Mesendoderm (in vitro differentiated cells): ENCODE measurements around the gene LRRC32.
A peak's percentile ranks its signal among the peaks of the same experiment; 100 is the strongest.
"Not testable (repeated sequence)": the region's sequence is repeated elsewhere in the genome, so short reads cannot be mapped to it uniquely, and the experiment has no call there.

ENCODE experiments used
- DNase-seq: peaks from one replicate; pipeline ENCODE4 v3.0.0; 2013
- H2AK5ac ChIP-seq: 2 replicates; pipeline ENCODE4 v1.6.1; 2013; ENCODE audit warnings: low read length, inconsistent platforms
- H2BK120ac ChIP-seq: 2 replicates; pipeline ENCODE4 v1.6.1; 2013; ENCODE audit warnings: low read depth, mild to moderate bottlenecking, low read length, moderate library complexity, mixed read lengths
- H2BK15ac ChIP-seq: replicated peaks from 2 replicates; pipeline ENCODE4 v1.6.1; 2013; ENCODE audit warnings: low read depth, mild to moderate bottlenecking, moderate library complexity
- H2BK5ac ChIP-seq: 2 replicates; pipeline ENCODE4 v1.6.1; 2013; ENCODE audit warnings: low read length, inconsistent platforms
- H3K18ac ChIP-seq: 2 replicates; pipeline ENCODE4 v1.6.1; 2013; ENCODE audit warnings: mild to moderate bottlenecking, low read length, mixed read lengths
- H3K23ac ChIP-seq: one replicate; pipeline ENCODE4 v1.6.1; 2013; ENCODE audit warnings: low read length
- H3K27ac ChIP-seq: 2 replicates; pipeline ENCODE4 v1.5.1; 2013; ENCODE audit warnings: low read depth, mild to moderate bottlenecking, inconsistent platforms, low read length, moderate library complexity
- H3K27me3 ChIP-seq: 2 replicates; pipeline ENCODE4 v1.6.1; 2013; ENCODE audit warnings: low read length, control low read depth, mild to moderate bottlenecking, inconsistent platforms; ENCODE audit not compliant: insufficient read depth, poor library complexity
- H3K36me3 ChIP-seq: 2 replicates; pipeline ENCODE4 v1.6.1; 2013; ENCODE audit warnings: low read length, inconsistent platforms; ENCODE audit not compliant: control insufficient read depth, insufficient read depth
- H3K4ac ChIP-seq: one replicate; pipeline ENCODE4 v1.6.1; 2013; ENCODE audit warnings: low read depth, mild to moderate bottlenecking, low read length, moderate library complexity
- H3K4me1 ChIP-seq: 2 replicates; pipeline ENCODE4 v1.6.1; 2013; ENCODE audit warnings: low read depth, low read length, inconsistent platforms; ENCODE audit not compliant: control insufficient read depth
- H3K4me2 ChIP-seq: 2 replicates; pipeline ENCODE4 v1.6.1; 2013; ENCODE audit warnings: low read length
- H3K4me3 ChIP-seq: 2 replicates; pipeline ENCODE4 v1.5.1; 2013; ENCODE audit warnings: mild to moderate bottlenecking, low read length
- H3K56ac ChIP-seq: one replicate; pipeline ENCODE4 v1.6.1; 2013; ENCODE audit warnings: low read length
- H3K79me1 ChIP-seq: 2 replicates; pipeline ENCODE4 v1.6.1; 2013; ENCODE audit warnings: low read length, inconsistent platforms
- H3K79me2 ChIP-seq: 2 replicates; pipeline ENCODE4 v1.6.1; 2013; ENCODE audit warnings: mild to moderate bottlenecking, low read length; ENCODE audit not compliant: control insufficient read depth, insufficient read depth
- H3K9ac ChIP-seq: 2 replicates; pipeline ENCODE4 v1.6.1; 2013; ENCODE audit warnings: low read length, inconsistent platforms
- H4K5ac ChIP-seq: one replicate; pipeline ENCODE4 v1.6.1; 2013; ENCODE audit warnings: low read length
- H4K8ac ChIP-seq: one replicate; pipeline ENCODE4 v1.6.1; 2013; ENCODE audit warnings: low read depth, mild to moderate bottlenecking, control low read depth, low read length, moderate library complexity
- WGBS: extraction: QIAGEN DNeasy Blood & Tissue Kit; methylation state at CpG from one replicate; pipeline ENCODE4 v1.1.7; 2013; ENCODE audit warnings: low lambda C conversion rate, missing lambda C conversion rate; ENCODE audit not compliant: insufficient coverage; ENCODE audit errors: extremely low coverage; 5-methylcytosine and 5-hydroxymethylcytosine counted together

Gene LRRC32

DNA sequence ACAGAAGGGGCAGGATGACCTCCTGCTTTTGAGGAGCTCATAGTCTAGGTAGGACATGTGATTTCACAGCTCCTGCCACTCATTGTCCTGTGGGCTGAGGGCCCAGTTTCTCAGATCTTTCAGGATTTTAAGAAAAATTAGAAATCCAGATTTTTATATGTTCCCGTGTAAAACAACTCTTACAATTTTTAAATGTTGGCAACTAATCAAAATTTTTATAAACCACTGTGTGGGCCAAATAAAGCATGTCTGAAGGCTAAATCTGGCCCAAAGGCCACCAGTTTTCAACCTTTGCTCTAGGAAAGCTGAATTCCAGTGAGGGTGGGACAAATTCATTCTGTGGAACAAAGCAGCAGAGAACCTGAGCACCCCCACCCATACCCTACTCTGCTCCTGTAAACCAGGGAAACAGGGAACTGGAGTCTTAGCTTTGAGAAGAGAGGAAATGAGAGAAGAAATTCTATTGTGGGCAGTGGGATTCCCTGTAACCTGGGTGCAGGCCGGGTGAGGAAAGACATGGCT is 20.6 kb downstream of the LRRC32 start:
- Histone ChIP-seq H2BK15ac (no peak overlapping the region), H4K5ac (no peak overlapping the region), H3K18ac (no peak overlapping the region), H3K4ac (no peak overlapping the region), H3K23ac (no peak overlapping the region), H2BK5ac (no peak overlapping the region), H3K79me1 (no peaks in the 10 kb centered on the region), H3K9ac (no peak overlapping the region), H3K27me3 (no peaks in the 10 kb centered on the region), H3K4me1 (peaks cover 1% of the 10 kb centered on the region), H3K79me2 (no peaks in the 10 kb centered on the region), H4K8ac (no peak overlapping the region), H2AK5ac (no peak overlapping the region), H3K56ac (no peak overlapping the region), H3K27ac (no peak overlapping the region), H3K36me3 (no peaks in the 10 kb centered on the region), H2BK120ac (no peak overlapping the region), H3K4me2 (no peak overlapping the region), H3K4me3 (no peak overlapping the region)
- WGBS, result no CpG with 5 or more reads among the region's 2 CpGs
- DNase-seq, result no peak

DNA sequence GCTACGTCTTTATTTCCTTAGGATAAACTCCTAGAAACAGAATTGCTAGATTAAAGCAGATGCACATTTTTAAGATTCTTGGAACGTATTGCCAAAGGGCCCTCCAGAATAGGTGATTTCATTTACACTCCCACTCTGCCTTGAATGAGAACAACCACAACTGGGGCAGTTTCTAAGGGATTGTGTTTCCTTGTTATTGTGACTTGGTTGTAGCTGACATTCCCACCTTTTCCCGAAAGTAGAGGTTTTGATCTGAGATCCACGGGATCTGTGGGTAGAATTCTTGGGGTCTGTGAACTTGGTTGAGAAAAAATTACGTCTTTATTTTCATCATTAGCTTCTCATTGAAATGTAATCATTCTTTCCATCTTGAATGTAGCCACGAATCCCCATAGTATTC is 21.5 kb downstream of the LRRC32 start:
- Histone ChIP-seq H3K9ac (no peak overlapping the region), H2BK120ac (no peak overlapping the region), H2AK5ac (no peak overlapping the region), H4K5ac (no peak overlapping the region), H3K4me3 (no peak overlapping the region), H3K23ac (no peak overlapping the region), H3K27me3 (no peaks in the 10 kb centered on the region), H3K79me1 (no peaks in the 10 kb centered on the region), H3K36me3 (no peaks in the 10 kb centered on the region), H4K8ac (no peak overlapping the region), H3K56ac (no peak overlapping the region), H2BK5ac (no peak overlapping the region), H3K4me1 (no peaks in the 10 kb centered on the region), H3K27ac (no peak overlapping the region), H3K18ac (no peak overlapping the region), H3K4me2 (no peak overlapping the region), H3K4ac (no peak overlapping the region), H3K79me2 (no peaks in the 10 kb centered on the region), H2BK15ac (no peak overlapping the region)
- WGBS, result no CpG with 5 or more reads among the region's 6 CpGs
- DNase-seq, result no peak

DNA sequence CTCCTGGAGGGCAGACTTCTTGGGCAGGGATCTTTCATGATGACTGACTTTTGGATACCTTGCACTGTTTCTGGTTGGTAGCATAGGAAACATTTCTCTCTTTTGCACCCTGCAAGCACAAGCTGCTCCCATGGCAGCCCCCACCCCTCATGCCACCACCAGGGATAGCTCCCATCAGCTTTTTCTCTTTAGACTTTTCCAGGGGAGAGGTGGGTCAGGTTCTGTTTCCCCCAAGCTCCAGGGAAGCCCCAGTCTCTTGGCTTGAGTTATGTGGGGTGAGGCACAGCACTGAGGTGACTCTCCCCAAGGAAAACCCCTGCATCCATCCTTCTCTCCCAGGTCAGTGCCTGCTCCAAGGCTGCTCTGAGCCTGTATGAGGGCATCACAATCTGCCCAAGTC is 22.5 kb downstream of the LRRC32 start:
- Histone ChIP-seq H3K79me2 (no peaks in the 10 kb centered on the region), H4K8ac (no peak overlapping the region), H3K4me1 (no peaks in the 10 kb centered on the region), H3K56ac (no peak overlapping the region), H3K23ac (no peak overlapping the region), H3K4me2 (no peak overlapping the region), H3K4ac (no peak overlapping the region), H3K18ac (no peak overlapping the region), H3K79me1 (no peaks in the 10 kb centered on the region), H3K27ac (no peak overlapping the region), H2BK5ac (no peak overlapping the region), H2AK5ac (no peak overlapping the region), H3K4me3 (no peak overlapping the region), H3K36me3 (no peaks in the 10 kb centered on the region), H2BK15ac (no peak overlapping the region), H3K27me3 (no peaks in the 10 kb centered on the region), H2BK120ac (no peak overlapping the region), H4K5ac (no peak overlapping the region), H3K9ac (no peak overlapping the region)
- no peak for DNase-seq

DNA sequence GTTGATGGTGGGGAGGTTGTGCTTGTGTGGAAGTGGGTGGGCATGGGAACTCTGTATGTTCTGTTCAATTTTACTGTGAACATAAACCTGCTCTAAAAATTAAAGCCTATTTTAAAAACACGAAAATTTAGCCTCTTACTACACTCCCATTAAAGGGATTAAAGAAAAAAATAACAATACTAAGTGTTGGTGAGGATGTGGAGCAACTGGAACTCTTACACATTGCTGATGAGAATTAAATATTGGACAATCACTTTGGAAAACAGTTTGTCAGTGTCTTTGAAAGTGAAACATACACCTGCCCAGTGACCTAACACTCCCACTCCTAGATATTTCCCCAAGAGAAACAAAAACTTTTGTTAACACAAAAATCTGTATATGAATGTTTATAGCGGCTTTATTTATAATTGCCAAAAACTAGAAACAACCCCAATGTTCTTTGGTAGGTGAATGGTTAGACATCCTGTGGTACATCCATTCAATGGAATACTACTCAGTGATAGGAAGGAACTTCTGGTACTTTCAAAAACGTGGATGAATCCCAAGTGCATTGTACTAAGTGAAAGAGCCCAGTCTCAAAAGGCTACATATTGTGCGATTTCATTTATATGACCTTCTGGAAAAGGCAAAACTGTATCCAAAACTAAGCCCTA is 23.5 kb downstream of the LRRC32 start:
- no peak overlapping the region for H3K4me2 ChIP-seq
- no peak overlapping the region for H3K4me3 ChIP-seq
- no peak for DNase-seq
- WGBS, result no CpG with 5 or more reads among the region's 4 CpGs
- H3K4ac ChIP-seq, result no peak overlapping the region
- no peak overlapping the region for H3K18ac ChIP-seq
- no peak overlapping the region for H2BK15ac ChIP-seq
- H3K4me1 ChIP-seq, result no peaks in the 10 kb centered on the region
- H2BK5ac ChIP-seq, result no peak overlapping the region
- no peak overlapping the region for H3K23ac ChIP-seq
- H3K9ac ChIP-seq, result no peak overlapping the region
- H3K36me3 ChIP-seq, result no peaks in the 10 kb centered on the region
- no peaks in the 10 kb centered on the region for H3K79me1 ChIP-seq
- H3K79me2 ChIP-seq, result no peaks in the 10 kb centered on the region
- no peak overlapping the region for H2BK120ac ChIP-seq
- H3K27me3 ChIP-seq, result no peaks in the 10 kb centered on the region
- no peak overlapping the region for H3K27ac ChIP-seq
- H2AK5ac ChIP-seq, result no peak overlapping the region
- H4K5ac ChIP-seq, result no peak overlapping the region
- no peak overlapping the region for H3K56ac ChIP-seq
- no peak overlapping the region for H4K8ac ChIP-seq

DNA sequence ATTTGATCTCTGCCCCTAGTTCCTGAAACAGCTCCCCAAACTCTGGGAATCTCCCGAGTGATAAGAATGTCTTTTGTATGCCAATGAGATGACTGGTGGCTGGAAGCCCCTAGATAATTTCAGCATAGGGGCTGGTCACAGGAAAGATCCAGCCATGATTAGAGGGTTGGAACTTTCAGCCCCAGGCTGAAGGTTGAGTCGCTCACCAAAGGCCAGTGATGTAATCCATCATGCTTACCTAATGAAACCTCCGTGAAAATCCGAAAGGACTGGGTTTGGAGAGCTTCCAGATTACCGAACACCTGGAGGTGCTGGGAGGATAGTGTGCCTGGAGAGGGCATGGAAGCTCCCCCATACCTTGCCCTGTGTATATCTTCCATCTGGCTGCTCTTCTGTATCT is 26.0 kb downstream of the LRRC32 start:
- no peaks in the 10 kb centered on the region for H3K79me2 ChIP-seq
- no peaks in the 10 kb centered on the region for H3K4me1 ChIP-seq
- no peak overlapping the region for H3K56ac ChIP-seq
- H3K18ac ChIP-seq, result no peak overlapping the region
- no peak overlapping the region for H2BK120ac ChIP-seq
- no peaks in the 10 kb centered on the region for H3K79me1 ChIP-seq
- no peak overlapping the region for H3K23ac ChIP-seq
- no peaks in the 10 kb centered on the region for H3K27me3 ChIP-seq
- H3K27ac ChIP-seq, result no peak overlapping the region
- no peak overlapping the region for H3K4me3 ChIP-seq
- no peak overlapping the region for H2BK5ac ChIP-seq
- DNase-seq, result peak; percentile 75
- no peaks in the 10 kb centered on the region for H3K36me3 ChIP-seq
- H4K8ac ChIP-seq, result no peak overlapping the region
- no peak overlapping the region for H3K4me2 ChIP-seq
- no peak overlapping the region for H2AK5ac ChIP-seq
- no CpG with 5 or more reads among the region's 5 CpGs for WGBS
- H3K4ac ChIP-seq, result no peak overlapping the region
- H4K5ac ChIP-seq, result no peak overlapping the region
- H3K9ac ChIP-seq, result no peak overlapping the region
- H2BK15ac ChIP-seq, result no peak overlapping the region

DNA sequence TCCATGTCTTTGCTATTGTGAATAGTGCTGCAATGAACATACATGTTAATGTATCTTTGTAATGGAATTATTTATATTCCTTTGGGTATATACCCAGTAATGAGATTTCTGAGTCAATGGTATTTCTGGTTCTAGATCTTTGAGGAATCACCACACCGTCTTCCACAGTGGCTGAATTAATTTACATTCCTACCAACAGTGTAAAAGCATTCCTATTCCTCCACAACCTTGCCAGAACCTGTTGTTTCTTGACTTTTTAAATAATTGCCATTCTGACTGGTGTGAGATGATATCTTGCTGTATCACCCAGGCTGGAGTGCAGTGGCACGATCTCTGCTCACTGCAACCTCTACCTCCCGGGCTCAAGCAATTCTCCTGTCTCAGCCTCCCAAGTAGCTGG is 26.8 kb downstream of the LRRC32 start:
- DNase-seq, H3K79me2 ChIP-seq, H2BK15ac ChIP-seq, H2BK5ac ChIP-seq, H3K27ac ChIP-seq, H3K4me2 ChIP-seq, H3K36me3 ChIP-seq, H3K4ac ChIP-seq, H4K8ac ChIP-seq, H2AK5ac ChIP-seq, H4K5ac ChIP-seq, H3K79me1 ChIP-seq, H2BK120ac ChIP-seq, H3K18ac ChIP-seq, H3K9ac ChIP-seq, H3K4me1 ChIP-seq, H3K27me3 ChIP-seq, H3K23ac ChIP-seq, H3K56ac ChIP-seq, H3K4me3 ChIP-seq: not testable (repeated sequence)
- no CpG with 5 or more reads among the region's 3 CpGs for WGBS
